Bronchial smooth muscle cell (primary cell): Measurements from ENCODE around the gene TGIF2. TPM values are rescaled to one million over a fixed set of nuclear protein-coding genes. Genes with fewer than 3 reads are reported as not detected.

Experiments
- total RNA-seq: library from RNA; depleted of rRNA; stranded (reverse); fragments of >200 nt; gene quantifications from 2 replicates; pipeline ENCODE4 v1.2.1, GENCODE V29; 2014

Gene TGIF2
- total RNA-seq, result 3.2 and 4.0 TPM in 2 replicates

GRCh38 chr20:36573103-36573797 is at the start of gene TGIF2:
Gene TGIF2, plus strand, starts transcription at chr20:36573597. Its CDS starts 5,178 bp downstream, at chr20:36578775.

GRCh38 chr20:36541227-36541767 is 32.1 kb upstream of the TGIF2 start, which contains the start of gene MYL9:
Gene MYL9, plus strand, starts transcription at chr20:36541519. Its CDS starts 3,366 bp downstream, at chr20:36544885.

GRCh38 chr20:36605399-36606157 is 32.2 kb downstream of the TGIF2 start, which contains the start of gene RAB5IF:
Gene RAB5IF, plus strand, starts transcription at chr20:36605779. Its CDS starts 173 bp downstream, at chr20:36605952.

Other genes starting within 250 kb of the TGIF2 start
- gene MYL9, start 32.1 kb upstream of the TGIF2 start, total RNA-seq, result 7.0 and 8.0 TPM in 2 replicates
- 39.1 and 42.4 TPM in 2 replicates for gene RAB5IF, start 32.2 kb downstream of the TGIF2 start, total RNA-seq
- not detected in 2 replicates for gene SLA2, start 72.6 kb downstream of the TGIF2 start, total RNA-seq
- 24.3 and 27.9 TPM in 2 replicates for gene NDRG3, start 172.5 kb downstream of the TGIF2 start, total RNA-seq
- gene DSN1, start 200.2 kb downstream of the TGIF2 start, total RNA-seq, result 5.7 and 5.8 TPM in 2 replicates